ENCODE results near the gene SHANK1.

DNA sequence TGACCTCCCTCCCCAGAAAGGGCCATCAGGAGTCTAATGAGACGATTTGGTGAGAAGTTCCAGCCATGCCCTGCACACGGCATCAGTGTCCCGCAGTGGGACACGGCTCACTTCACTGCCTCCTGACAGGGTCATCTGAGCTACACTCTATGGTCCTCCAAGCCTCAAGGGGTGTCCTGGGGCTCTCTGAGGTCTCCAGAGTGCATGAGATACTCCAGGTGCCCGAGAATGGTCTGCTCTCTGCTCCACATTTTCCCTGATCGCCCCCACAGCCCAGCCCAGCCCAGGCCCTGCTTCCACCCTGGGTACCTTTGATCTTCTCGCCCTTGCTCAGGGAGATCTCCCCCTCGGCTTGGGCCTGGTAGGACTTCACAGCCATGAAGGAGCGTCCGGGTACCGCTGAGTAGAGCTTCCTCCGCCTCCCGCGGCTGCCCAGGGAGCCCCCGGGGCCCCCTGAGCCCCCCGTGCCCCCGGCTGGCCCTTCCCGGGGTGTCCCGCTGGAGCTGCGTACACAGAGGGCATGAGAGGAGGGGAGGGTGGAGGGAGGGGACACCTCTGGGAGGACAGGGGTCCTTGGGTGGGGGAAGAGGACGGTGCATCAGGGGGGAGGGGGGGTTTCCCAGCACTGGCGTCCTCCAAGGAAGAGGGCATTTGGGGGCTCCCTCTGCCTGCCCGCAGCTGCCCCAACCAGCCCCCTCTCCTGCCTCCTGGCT lies 17.3 kb downstream of the SHANK1 start:
- TF ChIP-seq, protein P1, sequence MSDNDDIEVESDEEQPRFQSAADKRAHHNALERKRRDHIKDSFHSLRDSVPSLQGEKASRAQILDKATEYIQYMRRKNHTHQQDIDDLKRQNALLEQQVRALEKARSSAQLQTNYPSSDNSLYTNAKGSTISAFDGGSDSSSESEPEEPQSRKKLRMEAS (IDR thresholded peaks at IDR 0.05; ENCODE audit: insufficient read depth, insufficient read length): no peak
- TF ChIP-seq POLR2A (IDR thresholded peaks at IDR 0.05; ENCODE audit: low read depth, low read length) (no peak), POLR2AphosphoS5 (IDR thresholded peaks at IDR 0.05; ENCODE audit: insufficient read depth, low read depth, low read length) (no peak)
- TF ChIP-seq, protein P2, sequence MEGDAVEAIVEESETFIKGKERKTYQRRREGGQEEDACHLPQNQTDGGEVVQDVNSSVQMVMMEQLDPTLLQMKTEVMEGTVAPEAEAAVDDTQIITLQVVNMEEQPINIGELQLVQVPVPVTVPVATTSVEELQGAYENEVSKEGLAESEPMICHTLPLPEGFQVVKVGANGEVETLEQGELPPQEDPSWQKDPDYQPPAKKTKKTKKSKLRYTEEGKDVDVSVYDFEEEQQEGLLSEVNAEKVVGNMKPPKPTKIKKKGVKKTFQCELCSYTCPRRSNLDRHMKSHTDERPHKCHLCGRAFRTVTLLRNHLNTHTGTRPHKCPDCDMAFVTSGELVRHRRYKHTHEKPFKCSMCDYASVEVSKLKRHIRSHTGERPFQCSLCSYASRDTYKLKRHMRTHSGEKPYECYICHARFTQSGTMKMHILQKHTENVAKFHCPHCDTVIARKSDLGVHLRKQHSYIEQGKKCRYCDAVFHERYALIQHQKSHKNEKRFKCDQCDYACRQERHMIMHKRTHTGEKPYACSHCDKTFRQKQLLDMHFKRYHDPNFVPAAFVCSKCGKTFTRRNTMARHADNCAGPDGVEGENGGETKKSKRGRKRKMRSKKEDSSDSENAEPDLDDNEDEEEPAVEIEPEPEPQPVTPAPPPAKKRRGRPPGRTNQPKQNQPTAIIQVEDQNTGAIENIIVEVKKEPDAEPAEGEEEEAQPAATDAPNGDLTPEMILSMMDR (IDR thresholded peaks at IDR 0.05; ENCODE audit: extremely low read depth in 1 of 2, insufficient read depth in 1 of 2, low read depth in 1 of 2, low read length in 2 of 2): no peak

All from endothelial cell of umbilical vein (primary cell).